Measurements from ENCODE around the gene PKP4.

PKP4 gene

DNA sequence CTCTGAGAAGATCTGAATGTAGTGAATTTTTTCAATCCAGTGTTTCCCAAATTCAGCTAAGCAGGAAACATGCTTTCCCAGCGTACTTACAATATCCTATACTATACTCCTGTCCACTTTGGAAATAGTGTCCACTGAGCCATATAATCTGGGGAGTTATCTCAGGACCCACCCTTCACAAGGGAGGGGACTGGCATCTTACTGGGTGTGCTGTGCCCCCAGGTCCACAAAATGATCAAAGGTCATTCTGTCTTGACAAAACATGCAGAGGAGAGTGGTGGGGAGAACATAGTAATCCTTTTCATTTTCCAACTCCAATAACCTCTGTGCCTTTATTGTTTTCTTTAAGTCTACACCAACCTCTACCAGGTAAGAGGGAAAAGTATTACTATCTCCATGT is 258.6 kb downstream of the PKP4 start:
- no peak overlapping the region for H3K4me3 ChIP-seq (ENCODE audit: low read depth in 1 of 2, low read length in 2 of 2)

DNA sequence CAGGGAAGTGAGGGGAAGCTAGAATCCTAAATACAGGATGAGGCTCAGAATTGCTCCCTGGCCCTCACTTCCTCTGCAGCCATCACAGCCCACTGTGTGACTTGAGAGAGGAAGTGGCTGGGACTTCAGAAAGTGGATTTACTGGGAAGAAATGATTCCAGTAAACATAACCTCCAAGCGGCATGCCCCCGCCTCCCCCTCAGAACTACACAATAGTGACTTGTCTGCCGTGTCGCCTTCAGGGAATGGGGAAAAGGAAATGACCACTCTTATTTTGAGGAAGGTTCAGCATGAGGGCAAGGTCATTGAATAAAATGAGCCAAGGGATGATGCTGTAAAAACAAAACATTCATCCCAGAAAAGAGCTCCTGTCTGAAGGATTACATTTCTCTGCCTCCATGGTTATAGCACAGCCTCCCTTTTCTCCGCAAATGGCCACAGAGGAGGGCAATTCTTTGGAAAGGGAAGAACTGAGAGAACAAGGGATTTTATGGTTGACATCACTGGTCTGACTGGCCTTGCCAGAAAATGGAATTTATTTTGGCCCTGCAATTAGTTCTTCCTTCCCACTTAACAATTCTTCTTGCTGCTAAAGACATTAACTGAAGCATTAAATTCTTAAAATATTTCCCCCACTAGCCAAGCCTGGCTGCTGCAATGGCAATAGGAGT is 259.5 kb downstream of the PKP4 start:
- no peaks in the 10 kb centered on the region for H3K79me2 ChIP-seq (ENCODE audit: insufficient read depth, low read length)
- H3K27ac ChIP-seq (ENCODE audit: low read length): no peak overlapping the region
- H4K20me1 ChIP-seq (ENCODE audit: insufficient read depth, low read length): no peaks in the 10 kb centered on the region
- no peak for ATAC-seq (ENCODE audit: insufficient read depth, low read depth)
- no peak overlapping the region for H3K4me3 ChIP-seq (ENCODE audit: low read depth in 1 of 2, low read length in 2 of 2)
- H3K9me3 ChIP-seq (ENCODE audit: insufficient read depth, low read length, severe bottlenecking): peaks cover 4% of the 10 kb centered on the region
- H3K9ac ChIP-seq (ENCODE audit: low read depth, low read length): no peak overlapping the region
- DNase-seq: no peak
- H3K36me3 ChIP-seq (ENCODE audit: insufficient read depth, low read length): no peaks in the 10 kb centered on the region
- H3K4me1 ChIP-seq (ENCODE audit: insufficient read depth, low read length): no peaks in the 10 kb centered on the region
- H2AFZ ChIP-seq (ENCODE audit: low read depth, low read length): no peak overlapping the region
- TF ChIP-seq EZH2 (IDR thresholded peaks at IDR 0.05; ENCODE audit: borderline replicate concordance, low read depth, low read length, severe bottlenecking): no peak
- TF ChIP-seq, protein P1, sequence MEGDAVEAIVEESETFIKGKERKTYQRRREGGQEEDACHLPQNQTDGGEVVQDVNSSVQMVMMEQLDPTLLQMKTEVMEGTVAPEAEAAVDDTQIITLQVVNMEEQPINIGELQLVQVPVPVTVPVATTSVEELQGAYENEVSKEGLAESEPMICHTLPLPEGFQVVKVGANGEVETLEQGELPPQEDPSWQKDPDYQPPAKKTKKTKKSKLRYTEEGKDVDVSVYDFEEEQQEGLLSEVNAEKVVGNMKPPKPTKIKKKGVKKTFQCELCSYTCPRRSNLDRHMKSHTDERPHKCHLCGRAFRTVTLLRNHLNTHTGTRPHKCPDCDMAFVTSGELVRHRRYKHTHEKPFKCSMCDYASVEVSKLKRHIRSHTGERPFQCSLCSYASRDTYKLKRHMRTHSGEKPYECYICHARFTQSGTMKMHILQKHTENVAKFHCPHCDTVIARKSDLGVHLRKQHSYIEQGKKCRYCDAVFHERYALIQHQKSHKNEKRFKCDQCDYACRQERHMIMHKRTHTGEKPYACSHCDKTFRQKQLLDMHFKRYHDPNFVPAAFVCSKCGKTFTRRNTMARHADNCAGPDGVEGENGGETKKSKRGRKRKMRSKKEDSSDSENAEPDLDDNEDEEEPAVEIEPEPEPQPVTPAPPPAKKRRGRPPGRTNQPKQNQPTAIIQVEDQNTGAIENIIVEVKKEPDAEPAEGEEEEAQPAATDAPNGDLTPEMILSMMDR (IDR thresholded peaks at IDR 0.05; ENCODE audit: borderline replicate concordance, extremely low read depth, low read length, poor library complexity, severe bottlenecking): no peak
- H3K27me3 ChIP-seq (ENCODE audit: insufficient read depth, low read length, poor library complexity): no peaks in the 10 kb centered on the region
- H3K4me2 ChIP-seq (ENCODE audit: insufficient read depth, low read length): no peak overlapping the region

More for the DNA sequence above, 258.6 kb downstream of the PKP4 start:
- Histone ChIP-seq H3K4me2 (ENCODE audit: insufficient read depth, low read length) (no peak overlapping the region), H3K9me3 (ENCODE audit: insufficient read depth, low read length, severe bottlenecking) (peaks cover 4% of the 10 kb centered on the region), H3K79me2 (ENCODE audit: insufficient read depth, low read length) (no peaks in the 10 kb centered on the region), H2AFZ (ENCODE audit: low read depth, low read length) (no peak overlapping the region), H3K9ac (ENCODE audit: low read depth, low read length) (no peak overlapping the region), H3K36me3 (ENCODE audit: insufficient read depth, low read length) (no peaks in the 10 kb centered on the region), H3K4me1 (ENCODE audit: insufficient read depth, low read length) (no peaks in the 10 kb centered on the region), H3K27me3 (ENCODE audit: insufficient read depth, low read length, poor library complexity) (no peaks in the 10 kb centered on the region), H4K20me1 (ENCODE audit: insufficient read depth, low read length) (no peaks in the 10 kb centered on the region), H3K27ac (ENCODE audit: low read length) (no peak overlapping the region)
- no peak for TF ChIP-seq EZH2 (IDR thresholded peaks at IDR 0.05; ENCODE audit: borderline replicate concordance, low read depth, low read length, severe bottlenecking)
- TF ChIP-seq, protein P1 (IDR thresholded peaks at IDR 0.05; ENCODE audit: borderline replicate concordance, extremely low read depth, low read length, poor library complexity, severe bottlenecking): no peak
- ATAC-seq (ENCODE audit: insufficient read depth, low read depth): no peak
- DNase-seq: no peak

DNA sequence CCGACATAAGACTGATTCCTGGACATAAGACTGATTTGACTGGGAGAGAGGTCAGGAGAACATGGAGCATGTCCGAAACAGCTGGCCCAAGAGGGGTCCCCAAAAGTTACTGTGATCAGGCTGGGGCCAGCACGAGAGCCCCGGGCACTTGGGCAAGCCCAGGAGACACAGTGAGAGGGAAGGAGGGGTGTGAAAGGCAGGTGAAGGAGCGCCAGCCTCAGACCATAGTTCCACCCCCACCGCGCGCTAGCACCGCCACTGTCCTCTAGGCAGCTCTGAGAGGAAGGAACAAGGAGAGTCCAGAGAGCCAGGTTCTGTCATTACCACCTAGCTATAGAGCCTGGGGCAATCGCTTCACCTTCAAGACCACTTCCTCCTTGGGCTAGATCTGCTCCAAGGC is 260.2 kb downstream of the PKP4 start:
- H3K36me3 ChIP-seq (ENCODE audit: insufficient read depth, low read length): no peaks in the 10 kb centered on the region
- no peak overlapping the region for H2AFZ ChIP-seq (ENCODE audit: low read depth, low read length)
- no peaks in the 10 kb centered on the region for H3K4me1 ChIP-seq (ENCODE audit: insufficient read depth, low read length)
- no peaks in the 10 kb centered on the region for H3K27me3 ChIP-seq (ENCODE audit: insufficient read depth, low read length, poor library complexity)
- no peaks in the 10 kb centered on the region for H4K20me1 ChIP-seq (ENCODE audit: insufficient read depth, low read length)
- peaks cover 4% of the 10 kb centered on the region for H3K9me3 ChIP-seq (ENCODE audit: insufficient read depth, low read length, severe bottlenecking)
- DNase-seq: no peak
- TF ChIP-seq EZH2 (IDR thresholded peaks at IDR 0.05; ENCODE audit: borderline replicate concordance, low read depth, low read length, severe bottlenecking): no peak
- TF ChIP-seq, protein P1 (IDR thresholded peaks at IDR 0.05; ENCODE audit: borderline replicate concordance, extremely low read depth, low read length, poor library complexity, severe bottlenecking): no peak
- no peak overlapping the region for H3K4me2 ChIP-seq (ENCODE audit: insufficient read depth, low read length)
- no peak overlapping the region for H3K4me3 ChIP-seq (ENCODE audit: low read depth in 1 of 2, low read length in 2 of 2)
- H3K79me2 ChIP-seq (ENCODE audit: insufficient read depth, low read length): no peaks in the 10 kb centered on the region
- no peak overlapping the region for H3K9ac ChIP-seq (ENCODE audit: low read depth, low read length)
- no peak for ATAC-seq (ENCODE audit: insufficient read depth, low read depth)
- H3K27ac ChIP-seq (ENCODE audit: low read length): no peak overlapping the region
